SK-N-SH treated with all-trans-retinoic acid at 6 μM for 48 hours (cell line): Measurements from ENCODE around the gene ABCA8.

Experiments
- ATAC-seq: fragments of 200-7000 bp; cut with Tn5 transposase; 3 replicates; pipeline ENCODE4 v1.9.1; 2020; ENCODE audit warnings: mild to moderate bottlenecking, moderate library complexity
- ARNTL ChIP-seq: fragments of 450-650 bp; formaldehyde crosslinking; IDR thresholded peaks from 2 replicates; pipeline ENCODE4 v1.5.0; 2020; ENCODE audit warnings: low read depth, mild to moderate bottlenecking, moderate library complexity, borderline replicate concordance
- BACH2 ChIP-seq: fragments of 250-450 bp; sonication (Bioruptor Pico); IDR thresholded peaks from 2 replicates; pipeline ENCODE4 v1.9.0; 2021; ENCODE audit warnings: mild to moderate bottlenecking, borderline replicate concordance
- CREB5 ChIP-seq: fragments of 250-450 bp; sonication (Bioruptor Pico); IDR thresholded peaks from 2 replicates; pipeline ENCODE4 v1.5.1; 2020; ENCODE audit warnings: low read depth, mild to moderate bottlenecking, moderate library complexity
- CSDC2 ChIP-seq: fragments of 250-450 bp; sonication (Bioruptor Pico); IDR thresholded peaks from 2 replicates; pipeline ENCODE4 v1.5.0; 2020; ENCODE audit warnings: mild to moderate bottlenecking, moderate library complexity
- ESRRG ChIP-seq: fragments of 250-450 bp; sonication (Bioruptor Pico); IDR thresholded peaks from 2 replicates; pipeline ENCODE4 v1.6.1; 2021; ENCODE audit warnings: mild to moderate bottlenecking
- GLIS3 ChIP-seq: fragments of 250-450 bp; sonication (Bioruptor Pico); IDR thresholded peaks from 2 replicates; pipeline ENCODE4 v1.5.0; 2020; ENCODE audit warnings: mild to moderate bottlenecking, moderate library complexity
- ISL1 ChIP-seq: fragments of 250-450 bp; sonication (Bioruptor Pico); IDR thresholded peaks from 2 replicates; pipeline ENCODE4 v2.1.2; 2022; ENCODE audit warnings: mild to moderate bottlenecking, moderate library complexity
- OSR1 ChIP-seq: fragments of 250-450 bp; sonication (Bioruptor Pico); IDR thresholded peaks from 2 replicates; pipeline ENCODE4 v1.8.0; 2022; ENCODE audit warnings: moderate library complexity, mild to moderate bottlenecking, inconsistent platforms
- POU6F1 ChIP-seq: fragments of 250-450 bp; sonication (Bioruptor Pico); IDR thresholded peaks from 2 replicates; pipeline ENCODE4 v1.8.0; 2021; ENCODE audit warnings: low read depth, mild to moderate bottlenecking, moderate library complexity, borderline replicate concordance
- PPARA ChIP-seq: fragments of 250-450 bp; sonication (Bioruptor Pico); IDR thresholded peaks from 2 replicates; pipeline ENCODE4 v1.5.0; 2020; ENCODE audit warnings: mild to moderate bottlenecking, borderline replicate concordance
- RARB ChIP-seq: fragments of 250-450 bp; sonication (Bioruptor Pico); IDR thresholded peaks from 2 replicates; pipeline ENCODE4 v1.8.0; 2021; ENCODE audit warnings: mild to moderate bottlenecking, moderate library complexity
- SNAI2 ChIP-seq: fragments of 250-450 bp; sonication (Bioruptor Pico); IDR thresholded peaks from 2 replicates; pipeline ENCODE4 v1.5.0; 2020; ENCODE audit warnings: mild to moderate bottlenecking, moderate library complexity
- TOX ChIP-seq: fragments of 250-450 bp; sonication (Bioruptor Pico); IDR thresholded peaks from 2 replicates; pipeline ENCODE4 v1.8.0; 2021; ENCODE audit warnings: mild to moderate bottlenecking, moderate library complexity, borderline replicate concordance
- ZC3H10 ChIP-seq: fragments of 250-450 bp; sonication (Bioruptor Pico); IDR thresholded peaks from 2 replicates; pipeline ENCODE4 v1.5.1; 2021; ENCODE audit warnings: mild to moderate bottlenecking, moderate library complexity
- ZFP3 ChIP-seq: fragments of 250-450 bp; sonication (Bioruptor Pico); IDR thresholded peaks from 2 replicates; pipeline ENCODE4 v1.5.0; 2020; ENCODE audit warnings: mild to moderate bottlenecking, moderate library complexity
- ZFP30 ChIP-seq: fragments of 450-650 bp; formaldehyde crosslinking; IDR thresholded peaks from 2 replicates; pipeline ENCODE4 v1.5.0; 2022; ENCODE audit warnings: mild to moderate bottlenecking, moderate library complexity
- ZNF565 ChIP-seq: fragments of 450-650 bp; formaldehyde crosslinking; conservative IDR thresholded peaks from 2 replicates; pipeline ENCODE4 v1.5.0; 2020; ENCODE audit warnings: low read depth, mild to moderate bottlenecking, moderate library complexity
- ZNF8 ChIP-seq: fragments of 450-650 bp; formaldehyde crosslinking; IDR thresholded peaks from 2 replicates; pipeline ENCODE4 v1.5.0; 2020; ENCODE audit warnings: mild to moderate bottlenecking, moderate library complexity
- TF ChIP-seq, protein P1 (sequence below): fragments of 250-450 bp; sonication (Bioruptor Pico); IDR thresholded peaks from 2 replicates; pipeline ENCODE4 v1.5.1; 2021; ENCODE audit warnings: mild to moderate bottlenecking, moderate library complexity
- TF ChIP-seq, protein P2 (sequence below): fragments of 250-450 bp; sonication (Bioruptor Pico); IDR thresholded peaks from 2 replicates; pipeline ENCODE4 v1.8.0; 2020; ENCODE audit warnings: mild to moderate bottlenecking, moderate library complexity, borderline replicate concordance

Gene ABCA8

GRCh38 chr17:68886401-68886800 is 68.8 kb downstream of the ABCA8 start:
- ATAC-seq: no peak
- TF ChIP-seq RARB (CRISPR knock-in tag) (no peak), ZFP3 (CRISPR knock-in tag) (no peak), PPARA (CRISPR knock-in tag) (no peak), ISL1 (no peak), BACH2 (CRISPR knock-in tag) (no peak), ZC3H10 (CRISPR knock-in tag) (no peak), ZFP30 (CRISPR knock-in tag) (no peak), ARNTL (CRISPR knock-in tag) (no peak), CREB5 (CRISPR knock-in tag) (no peak), SNAI2 (CRISPR knock-in tag) (no peak), POU6F1 (CRISPR knock-in tag) (no peak), ESRRG (CRISPR knock-in tag) (no peak), ZNF8 (CRISPR knock-in tag) (no peak), GLIS3 (CRISPR knock-in tag) (no peak)
- TF ChIP-seq, protein P1, sequence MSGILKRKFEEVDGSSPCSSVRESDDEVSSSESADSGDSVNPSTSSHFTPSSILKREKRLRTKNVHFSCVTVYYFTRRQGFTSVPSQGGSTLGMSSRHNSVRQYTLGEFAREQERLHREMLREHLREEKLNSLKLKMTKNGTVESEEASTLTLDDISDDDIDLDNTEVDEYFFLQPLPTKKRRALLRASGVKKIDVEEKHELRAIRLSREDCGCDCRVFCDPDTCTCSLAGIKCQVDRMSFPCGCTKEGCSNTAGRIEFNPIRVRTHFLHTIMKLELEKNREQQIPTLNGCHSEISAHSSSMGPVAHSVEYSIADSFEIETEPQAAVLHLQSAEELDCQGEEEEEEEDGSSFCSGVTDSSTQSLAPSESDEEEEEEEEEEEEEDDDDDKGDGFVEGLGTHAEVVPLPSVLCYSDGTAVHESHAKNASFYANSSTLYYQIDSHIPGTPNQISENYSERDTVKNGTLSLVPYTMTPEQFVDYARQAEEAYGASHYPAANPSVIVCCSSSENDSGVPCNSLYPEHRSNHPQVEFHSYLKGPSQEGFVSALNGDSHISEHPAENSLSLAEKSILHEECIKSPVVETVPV (CRISPR knock-in tag): no peak
- TF ChIP-seq, protein P2, sequence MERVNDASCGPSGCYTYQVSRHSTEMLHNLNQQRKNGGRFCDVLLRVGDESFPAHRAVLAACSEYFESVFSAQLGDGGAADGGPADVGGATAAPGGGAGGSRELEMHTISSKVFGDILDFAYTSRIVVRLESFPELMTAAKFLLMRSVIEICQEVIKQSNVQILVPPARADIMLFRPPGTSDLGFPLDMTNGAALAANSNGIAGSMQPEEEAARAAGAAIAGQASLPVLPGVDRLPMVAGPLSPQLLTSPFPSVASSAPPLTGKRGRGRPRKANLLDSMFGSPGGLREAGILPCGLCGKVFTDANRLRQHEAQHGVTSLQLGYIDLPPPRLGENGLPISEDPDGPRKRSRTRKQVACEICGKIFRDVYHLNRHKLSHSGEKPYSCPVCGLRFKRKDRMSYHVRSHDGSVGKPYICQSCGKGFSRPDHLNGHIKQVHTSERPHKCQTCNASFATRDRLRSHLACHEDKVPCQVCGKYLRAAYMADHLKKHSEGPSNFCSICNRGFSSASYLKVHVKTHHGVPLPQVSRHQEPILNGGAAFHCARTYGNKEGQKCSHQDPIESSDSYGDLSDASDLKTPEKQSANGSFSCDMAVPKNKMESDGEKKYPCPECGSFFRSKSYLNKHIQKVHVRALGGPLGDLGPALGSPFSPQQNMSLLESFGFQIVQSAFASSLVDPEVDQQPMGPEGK (CRISPR knock-in tag): no peak

DNA sequence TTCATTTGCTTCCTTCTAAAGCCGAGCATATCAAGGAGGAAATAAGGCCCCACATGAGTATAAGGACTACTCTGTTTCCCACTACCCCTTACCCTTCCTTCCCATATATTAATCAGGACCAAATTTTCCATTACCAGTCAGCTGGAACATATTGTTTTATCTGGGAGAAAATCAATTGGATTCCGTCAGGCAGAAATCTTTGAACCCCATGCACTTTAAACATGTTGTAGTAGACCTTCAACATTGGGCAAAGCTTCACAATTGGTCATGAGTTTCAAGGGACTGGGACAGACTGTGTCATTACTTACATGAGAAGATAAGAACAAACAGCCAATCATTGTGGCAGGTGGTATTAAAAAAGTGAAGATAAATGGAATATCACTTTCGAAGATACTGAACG is 70.3 kb downstream of the ABCA8 start:
- TF ChIP-seq CREB5 (CRISPR knock-in tag): no peak
- no peak for TF ChIP-seq RARB (CRISPR knock-in tag)
- TF ChIP-seq POU6F1 (CRISPR knock-in tag): no peak
- TF ChIP-seq OSR1 (CRISPR knock-in tag): no peak
- no peak for TF ChIP-seq PPARA (CRISPR knock-in tag)
- no peak for TF ChIP-seq ZNF8 (CRISPR knock-in tag)
- no peak for TF ChIP-seq CSDC2
- no peak for TF ChIP-seq GLIS3 (CRISPR knock-in tag)
- no peak for TF ChIP-seq ARNTL (CRISPR knock-in tag)
- no peak for TF ChIP-seq ZFP30 (CRISPR knock-in tag)
- no peak for TF ChIP-seq ISL1
- ATAC-seq: no peak

DNA sequence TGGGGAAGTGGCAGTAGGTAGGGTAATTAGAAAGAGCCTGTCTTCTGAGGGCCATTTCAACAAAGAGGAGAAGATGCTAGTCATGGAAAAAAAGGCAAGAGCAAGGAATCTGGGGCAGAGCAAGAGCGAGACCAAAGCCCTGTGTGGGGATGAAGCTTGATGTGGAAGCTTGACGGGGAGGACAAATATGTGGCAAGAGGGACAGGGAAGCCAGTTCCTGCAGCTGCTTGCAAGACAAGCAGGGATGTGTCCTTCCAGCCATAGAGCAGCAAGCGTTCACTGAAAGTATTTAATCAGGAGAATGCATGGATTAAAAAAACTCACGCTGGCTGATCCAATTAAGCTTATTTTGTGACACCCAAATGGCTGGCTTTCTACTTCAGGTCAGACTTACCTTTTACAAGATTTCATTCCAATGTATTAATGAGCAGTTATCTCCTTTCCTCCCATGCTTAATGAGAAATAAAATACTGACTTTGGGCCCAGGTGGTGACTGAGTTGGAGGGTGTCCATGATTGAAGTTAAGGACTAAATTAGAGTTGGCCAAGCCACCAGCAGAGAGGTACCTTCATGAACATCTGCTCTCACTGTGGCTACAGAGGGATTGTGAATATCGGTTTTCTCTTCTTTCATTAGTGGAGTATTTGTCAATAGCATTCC is 76.8 kb downstream of the ABCA8 start:
- ATAC-seq: no peak
- TF ChIP-seq, protein P1 (CRISPR knock-in tag): no peak
- TF ChIP-seq ARNTL (CRISPR knock-in tag) (no peak), RARB (CRISPR knock-in tag) (no peak), TOX (CRISPR knock-in tag) (no peak), ESRRG (CRISPR knock-in tag) (no peak), ZFP3 (CRISPR knock-in tag) (no peak), ZC3H10 (CRISPR knock-in tag) (no peak), ISL1 (no peak), ZNF565 (CRISPR knock-in tag) (no peak)
- TF ChIP-seq, protein P2 (CRISPR knock-in tag): no peak
